HG03159 (cell line): ENCODE data around the gene IL22RA1.

Experiments used
- ATAC-seq: cut with Tn5 transposase; IDR thresholded peaks from one replicate; pipeline ENCODE4 v1.9.1; 2021; ENCODE audit warnings: mild to moderate bottlenecking, moderate library complexity; ENCODE audit not compliant: unreplicated experiment

IL22RA1 gene

DNA sequence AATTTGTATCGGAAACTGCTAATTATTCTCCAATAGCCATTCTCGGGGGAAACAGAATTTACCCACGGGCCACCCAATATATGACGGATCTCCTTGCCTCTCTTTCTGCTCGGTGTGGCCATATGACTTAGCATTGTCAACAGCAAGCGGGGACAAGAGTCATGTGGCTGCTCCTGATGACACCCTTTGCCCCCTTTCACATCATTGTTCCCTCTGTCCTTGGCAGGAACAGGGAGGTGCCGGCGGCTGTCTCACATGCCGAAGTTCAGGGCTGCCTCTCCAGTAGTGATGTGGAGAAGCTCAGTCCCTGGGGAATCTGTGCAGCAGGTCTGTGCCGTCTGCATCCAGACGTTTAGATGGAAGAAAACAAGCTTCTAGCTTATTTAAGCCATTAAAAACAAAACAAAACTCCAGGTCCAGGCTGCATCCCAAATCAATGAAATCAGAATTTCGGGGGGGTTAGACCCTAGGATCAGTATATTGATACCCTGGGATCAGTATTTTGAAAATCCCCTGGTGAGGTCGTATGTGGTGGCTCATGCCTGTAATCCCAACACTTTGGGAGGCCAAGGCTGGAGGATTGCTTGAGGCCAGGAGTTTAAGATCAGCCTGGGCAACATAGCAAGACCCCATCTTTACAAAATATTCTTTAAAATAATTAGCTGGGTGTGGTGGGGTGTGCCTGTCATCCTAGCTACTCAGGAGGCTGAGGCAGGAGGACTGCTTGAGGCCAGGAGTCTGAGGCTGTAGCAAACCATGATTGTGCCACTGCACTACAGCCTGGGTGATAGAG, 41.8 kb downstream of the IL22RA1 start:
- no peak for ATAC-seq

DNA sequence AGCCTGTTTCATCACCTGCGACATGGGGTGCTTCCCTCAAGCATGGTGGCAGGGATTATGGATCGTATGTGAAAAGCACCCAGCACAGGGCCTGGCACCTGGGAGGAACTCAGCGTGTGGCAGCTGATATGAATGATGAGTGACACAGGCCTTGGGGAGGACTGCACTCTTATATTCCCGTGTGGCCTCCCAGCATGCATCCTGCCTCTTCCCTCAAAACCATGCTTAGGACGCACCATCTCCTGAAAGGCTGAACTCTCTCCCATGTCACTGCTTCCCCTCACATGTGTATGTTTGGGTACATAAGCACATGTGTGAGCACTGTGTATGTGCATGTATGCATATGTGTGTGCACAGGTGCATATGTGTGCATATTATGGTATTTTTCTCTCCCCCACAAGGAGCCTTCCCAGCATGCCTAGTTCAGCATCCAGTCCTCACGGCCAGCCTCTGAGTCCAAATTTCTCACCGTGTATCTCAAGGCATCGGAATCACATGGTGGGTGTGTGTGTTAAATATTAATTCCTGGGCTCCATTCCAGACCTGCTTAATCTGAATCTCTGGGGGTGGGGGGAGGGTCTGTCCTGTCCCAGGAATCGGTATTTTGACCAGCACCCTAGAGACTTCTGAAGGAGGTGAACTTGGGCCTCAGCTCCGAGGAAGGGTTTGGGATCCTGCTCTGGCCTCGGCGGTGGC, 43.8 kb downstream of the IL22RA1 start:
- ATAC-seq: no peak

DNA sequence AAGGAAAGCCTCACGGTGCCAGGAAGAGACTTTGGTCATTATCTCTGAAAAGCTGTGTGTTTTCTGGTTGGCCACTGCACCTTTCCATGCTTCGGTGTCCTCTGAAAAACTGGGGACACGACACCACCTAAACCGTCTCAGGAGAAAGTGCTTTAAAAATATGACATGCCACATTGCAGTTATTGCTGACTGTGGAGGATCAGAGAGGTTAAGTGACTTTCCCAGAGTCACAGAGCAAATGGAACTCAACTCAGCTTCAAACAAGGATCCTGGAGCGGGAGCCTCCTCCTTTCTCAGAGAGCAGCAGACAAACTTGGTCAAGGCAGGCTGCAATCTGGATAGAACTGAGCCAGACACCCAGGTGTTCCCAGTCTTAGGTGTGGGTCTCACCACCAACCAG, 44.8 kb downstream of the IL22RA1 start:
- ATAC-seq: no peak

DNA sequence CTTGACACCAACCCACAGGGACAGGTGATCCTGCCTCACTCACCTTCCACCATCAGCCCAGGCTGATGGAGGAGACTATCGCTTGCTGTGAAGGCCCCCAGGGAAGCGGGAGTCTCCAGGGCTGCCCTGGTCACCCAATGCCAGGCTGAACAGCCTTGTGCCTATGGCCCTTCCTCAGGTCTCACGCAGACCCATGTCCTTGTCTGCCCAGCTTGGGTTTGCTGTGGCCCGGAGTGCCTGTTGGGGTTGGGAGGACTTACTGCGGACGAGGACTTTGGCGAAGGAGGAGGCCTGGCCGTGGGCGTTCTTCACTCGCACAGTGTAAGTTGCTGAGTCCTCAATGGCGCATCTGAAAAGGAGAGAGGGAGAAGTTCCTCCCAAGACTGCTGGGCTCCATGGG, 45.3 kb downstream of the IL22RA1 start:
- no peak for ATAC-seq

DNA sequence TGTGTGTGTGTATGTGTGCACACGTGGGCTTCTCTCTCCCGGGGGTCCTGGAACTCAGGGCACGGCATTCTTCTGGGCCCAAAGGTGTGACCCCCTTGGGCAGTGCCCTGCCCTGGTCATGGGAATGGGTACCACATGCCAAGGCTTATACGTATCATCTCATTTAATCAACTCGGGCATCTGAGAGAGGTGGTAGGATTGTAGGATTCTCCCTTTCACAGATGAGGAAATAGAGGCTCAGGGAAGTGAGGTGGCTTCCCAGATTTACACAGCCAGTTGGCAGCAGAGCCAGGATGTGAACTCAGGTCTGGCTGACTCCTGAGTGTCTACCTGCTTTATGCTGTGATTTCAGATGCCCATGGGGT, 46.2 kb downstream of the IL22RA1 start:
- no peak for ATAC-seq

- no peak for ATAC-seq
Observed at GRCh38 chr1:24096009-24096738, 46.8 kb downstream of the IL22RA1 start.

GRCh38 chr1:24095140-24095859, 47.6 kb downstream of the IL22RA1 start:
- no peak for ATAC-seq

GRCh38 chr1:24094554-24094953, 48.4 kb downstream of the IL22RA1 start:
- ATAC-seq: no peak

GRCh38 chr1:24093732-24094131, 49.2 kb downstream of the IL22RA1 start:
- no peak for ATAC-seq

GRCh38 chr1:24092979-24093378, 50.0 kb downstream of the IL22RA1 start:
- no peak for ATAC-seq

GRCh38 chr1:24091971-24092482, 50.9 kb downstream of the IL22RA1 start:
- no peak for ATAC-seq

DNA sequence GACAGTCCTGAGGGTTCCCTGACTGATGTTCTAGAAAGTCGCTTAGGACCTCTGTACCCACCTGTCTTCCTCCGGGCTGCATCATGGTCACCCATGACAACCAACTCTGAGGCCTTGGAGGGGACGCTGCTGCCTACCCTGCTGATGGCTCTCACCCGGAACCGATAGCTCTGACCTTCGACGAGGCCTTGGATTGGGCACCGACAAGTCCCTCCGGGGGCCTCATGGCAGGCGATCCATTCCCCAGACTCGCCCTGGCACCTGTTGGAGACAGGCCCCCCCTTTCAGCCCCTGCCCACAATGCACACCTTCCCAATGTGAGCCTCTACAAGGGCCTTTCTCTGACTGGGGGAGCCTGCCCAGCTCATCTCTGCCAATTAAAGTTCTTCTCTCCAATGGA, 52.2 kb downstream of the IL22RA1 start:
- no peak for ATAC-seq

GRCh38 chr1:24089743-24090555, 53.0 kb downstream of the IL22RA1 start:
- no peak for ATAC-seq

- no peak for ATAC-seq
Observed at GRCh38 chr1:24089027-24089742, 53.8 kb downstream of the IL22RA1 start.

DNA sequence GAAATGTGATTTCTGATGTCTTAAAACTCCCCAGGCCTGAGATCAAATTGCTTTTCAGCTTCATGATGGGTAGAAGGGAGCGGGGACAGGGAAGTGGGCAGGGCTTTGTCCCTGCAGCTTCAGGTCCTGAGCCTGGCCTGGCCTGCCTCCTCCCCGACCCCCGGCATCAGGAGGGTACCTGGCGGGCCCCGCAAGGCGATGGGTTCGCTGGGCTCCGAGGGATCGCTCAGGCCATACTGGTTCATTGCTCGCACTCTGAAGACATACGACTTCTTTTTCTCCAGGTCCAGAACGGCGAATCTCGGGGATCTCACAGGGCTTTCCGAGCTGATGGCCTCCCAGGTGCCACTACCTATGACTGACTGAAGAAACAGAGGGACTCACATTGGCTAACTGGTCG, 56.5 kb downstream of the IL22RA1 start:
- ATAC-seq: no peak

DNA sequence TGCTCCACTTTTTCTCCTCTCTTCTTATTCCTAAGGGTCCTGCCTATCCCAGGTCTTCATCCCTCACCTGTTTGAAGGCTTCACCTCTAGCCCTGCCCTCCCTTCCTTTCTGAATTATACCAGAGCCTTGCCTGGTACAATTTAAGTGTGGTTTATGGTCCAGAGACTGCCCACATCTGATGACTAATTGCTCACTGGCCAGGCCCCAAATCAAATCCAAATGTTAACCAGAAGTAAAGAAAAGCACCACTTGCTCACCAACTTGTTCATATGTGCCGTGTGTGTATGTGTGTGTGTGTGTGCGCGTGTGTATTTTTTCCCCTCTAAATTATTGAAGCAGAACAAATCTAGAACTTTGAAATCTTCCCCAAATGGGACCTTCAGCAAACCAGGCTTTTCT, 57.4 kb downstream of the IL22RA1 start:
- no peak for ATAC-seq

- ATAC-seq: no peak
Observed at GRCh38 chr1:24085007-24085406, 57.9 kb downstream of the IL22RA1 start.

DNA sequence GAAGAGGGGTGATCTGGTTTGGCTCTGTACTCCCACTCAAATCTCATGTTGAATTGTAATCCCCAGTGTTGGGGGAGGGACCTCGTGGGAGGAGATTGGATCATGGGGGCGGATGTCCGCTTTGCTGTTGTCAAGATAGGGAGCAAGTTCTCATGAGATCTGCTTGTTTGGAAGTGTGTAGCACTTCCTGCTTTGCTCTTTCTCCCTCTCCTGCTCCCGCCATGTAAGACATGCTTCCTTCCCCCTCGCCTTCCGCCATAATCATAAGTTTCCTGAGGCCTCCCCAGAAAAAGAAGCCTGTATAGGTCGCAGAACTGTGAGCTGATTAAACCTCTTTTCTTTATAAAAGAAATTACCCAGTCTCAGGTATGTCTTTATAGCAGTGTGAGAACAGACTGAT, 58.9 kb downstream of the IL22RA1 start:
- no peak for ATAC-seq

- no peak for ATAC-seq
Observed at GRCh38 chr1:24082372-24082771, 60.6 kb downstream of the IL22RA1 start.

DNA sequence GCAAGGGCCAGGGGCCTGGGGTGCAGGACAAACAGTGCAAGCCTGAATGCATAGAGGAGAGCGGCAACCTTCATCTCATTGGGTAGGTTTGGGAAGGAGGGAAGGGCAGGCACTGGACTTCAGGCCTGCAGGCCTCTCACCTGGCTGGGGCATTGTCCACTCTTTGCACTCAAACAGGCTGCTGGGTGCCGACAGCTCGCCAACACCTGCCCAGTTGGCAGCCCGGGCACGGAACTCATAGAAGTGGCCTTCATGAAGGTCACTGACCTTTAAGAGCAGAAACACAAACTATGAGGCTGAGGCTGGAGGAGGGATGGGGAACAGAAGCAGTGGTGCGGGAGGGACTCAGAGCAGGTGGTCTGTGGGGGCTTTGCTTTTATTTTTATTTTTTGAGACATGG, 61.8 kb downstream of the IL22RA1 start:
- ATAC-seq: no peak
